ENCODE measurements around the gene ADCY10.
"Not testable (repeated sequence)": the region's sequence is repeated elsewhere in the genome, so short reads cannot be mapped to it uniquely, and the experiment has no call there.

Gene ADCY10

GRCh38 chr1:167862432-167863076 lies 51.4 kb downstream of the ADCY10 start:
- no peak for DNase-seq (ENCODE audit: extremely low read depth in 1 of 2, low read depth in 1 of 2)

- DNase-seq (ENCODE audit: extremely low read depth in 1 of 2, low read depth in 1 of 2) = no peak
These were observed 52.1 kb downstream of the ADCY10 start for GRCh38 chr1:167861664-167862381.

DNA sequence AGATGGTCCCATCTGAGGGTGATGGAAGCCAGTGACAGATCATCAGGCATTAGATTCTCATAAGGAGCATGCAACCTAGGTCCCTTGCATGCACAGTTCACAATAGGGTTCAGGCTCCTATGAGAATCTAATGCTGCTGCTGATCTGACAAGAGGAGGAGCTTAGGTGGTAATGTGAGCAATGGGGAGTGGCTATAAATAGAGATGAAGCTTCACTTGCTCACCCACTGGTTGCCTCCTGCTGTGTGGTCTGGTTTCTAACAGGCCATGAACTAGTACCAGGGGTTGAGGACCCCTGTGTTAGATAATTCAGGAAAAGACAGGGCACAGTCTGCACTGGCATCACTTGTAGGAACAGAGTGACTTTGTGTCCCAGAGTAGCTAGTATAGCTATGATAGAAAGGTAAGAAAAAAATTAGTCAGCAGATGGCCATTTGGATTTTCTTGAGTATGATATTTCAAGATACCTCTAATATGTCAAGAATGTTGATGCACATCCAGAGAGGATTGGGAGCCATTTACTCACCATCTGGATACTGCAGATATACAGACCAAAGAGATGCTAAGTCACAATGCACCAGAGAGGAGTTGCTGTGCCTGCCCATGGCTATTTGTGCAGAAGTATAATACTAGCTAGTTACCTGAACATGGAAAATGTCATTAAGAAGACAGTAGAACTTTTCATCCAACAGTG lies 53.6 kb downstream of the ADCY10 start:
- no peak for DNase-seq (ENCODE audit: extremely low read depth in 1 of 2, low read depth in 1 of 2)

DNA sequence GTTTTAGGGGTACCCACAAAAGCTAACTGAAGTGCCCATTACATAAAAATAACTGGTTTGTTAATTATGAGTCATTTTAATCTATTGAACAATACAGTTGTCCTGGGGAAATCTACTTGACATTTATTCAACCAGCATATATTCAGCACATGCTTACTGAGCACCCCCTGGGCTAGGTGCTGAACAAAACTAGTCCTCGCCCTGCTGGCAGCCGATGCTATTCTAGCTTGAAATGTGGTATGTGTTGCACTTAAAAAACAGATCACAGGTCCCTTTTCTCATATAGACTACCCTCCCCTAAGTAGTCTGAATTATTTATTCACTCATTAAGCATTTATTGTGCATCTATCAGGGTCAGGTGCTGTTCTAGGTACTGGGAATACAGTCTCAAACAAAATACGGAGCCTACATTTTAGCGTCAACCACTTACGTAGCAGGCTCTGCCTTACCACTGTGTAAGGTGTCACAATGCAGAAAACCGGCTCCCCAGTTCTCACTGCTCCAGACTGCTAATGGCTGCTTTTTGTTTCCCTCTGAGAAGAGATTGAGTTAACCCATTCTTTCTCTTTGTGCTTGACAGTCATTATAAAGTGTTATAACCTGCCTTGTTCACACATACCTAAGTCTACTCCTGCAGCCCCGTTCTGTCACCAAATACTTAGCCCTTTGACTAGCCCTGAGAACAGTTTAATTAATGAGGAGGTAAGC lies 57.1 kb downstream of the ADCY10 start:
- no peak for DNase-seq (ENCODE audit: extremely low read depth in 1 of 2, low read depth in 1 of 2)

DNA sequence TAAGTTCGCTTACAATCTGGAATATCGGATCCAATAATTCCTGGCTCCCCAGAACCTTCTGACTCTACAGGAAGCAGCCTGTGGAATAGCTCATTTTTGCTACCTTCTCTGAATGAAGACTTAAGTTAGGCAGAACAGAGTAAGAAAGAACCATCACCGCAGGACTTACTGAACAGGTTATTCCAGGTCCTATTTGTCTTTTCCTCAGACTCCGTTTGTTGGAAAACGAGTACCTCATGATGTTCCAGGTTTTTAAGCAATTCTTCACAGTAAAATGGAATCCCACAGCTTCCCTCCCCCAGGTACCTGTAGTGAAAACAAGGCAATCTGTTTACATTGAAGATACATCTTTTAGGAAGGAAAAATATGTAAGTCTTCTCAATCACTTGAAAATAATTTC lies 59.8 kb downstream of the ADCY10 start:
- DNase-seq (ENCODE audit: extremely low read depth in 1 of 2, low read depth in 1 of 2) = no peak

- DNase-seq (ENCODE audit: extremely low read depth in 1 of 2, low read depth in 1 of 2) = no peak
These were observed 64.3 kb downstream of the ADCY10 start for GRCh38 chr1:167849666-167850065.

DNA sequence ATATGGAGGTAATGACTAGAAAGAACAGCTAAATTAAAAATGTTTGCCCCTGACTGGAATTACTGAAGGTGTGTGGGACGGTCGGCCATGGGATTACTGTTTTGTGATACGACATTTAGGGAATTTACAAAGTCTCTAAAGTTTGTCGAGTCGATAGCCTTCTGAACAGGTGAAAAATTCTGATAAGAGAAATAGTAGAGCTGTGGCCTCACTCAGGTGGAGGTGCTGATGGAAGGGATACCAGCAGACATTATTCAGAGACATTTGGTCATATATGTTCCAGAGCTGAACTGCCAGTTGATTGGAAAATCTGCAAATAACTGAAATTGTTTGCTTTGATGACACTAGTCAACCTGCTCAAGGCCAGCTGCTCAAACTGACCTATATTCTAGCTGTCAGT lies 71.1 kb downstream of the ADCY10 start:
- no peak for DNase-seq (ENCODE audit: extremely low read depth in 1 of 2, low read depth in 1 of 2)

DNA sequence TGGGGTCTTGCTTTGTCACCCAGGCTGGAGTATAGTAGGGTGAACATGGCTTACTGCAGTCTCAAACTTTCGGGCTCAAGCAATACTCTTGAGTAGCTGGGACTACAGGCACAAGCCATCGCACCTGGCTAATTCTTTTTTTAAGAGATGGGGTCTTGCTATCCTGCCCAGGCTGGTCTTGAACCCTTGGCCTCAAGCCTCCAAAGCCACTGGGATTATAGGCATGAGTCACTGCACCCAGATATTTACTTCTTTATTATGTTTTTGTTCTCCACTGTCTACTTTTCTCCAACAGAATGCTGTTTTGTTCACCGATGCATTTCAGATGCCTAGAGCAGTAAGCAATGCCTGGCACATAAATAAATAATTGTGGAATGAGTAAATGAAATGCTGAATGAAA lies 72.4 kb downstream of the ADCY10 start:
- no peak for DNase-seq (ENCODE audit: extremely low read depth in 1 of 2, low read depth in 1 of 2)

- DNase-seq (ENCODE audit: extremely low read depth in 1 of 2, low read depth in 1 of 2) = no peak
These were observed 74.9 kb downstream of the ADCY10 start for GRCh38 chr1:167839009-167839408.

DNA sequence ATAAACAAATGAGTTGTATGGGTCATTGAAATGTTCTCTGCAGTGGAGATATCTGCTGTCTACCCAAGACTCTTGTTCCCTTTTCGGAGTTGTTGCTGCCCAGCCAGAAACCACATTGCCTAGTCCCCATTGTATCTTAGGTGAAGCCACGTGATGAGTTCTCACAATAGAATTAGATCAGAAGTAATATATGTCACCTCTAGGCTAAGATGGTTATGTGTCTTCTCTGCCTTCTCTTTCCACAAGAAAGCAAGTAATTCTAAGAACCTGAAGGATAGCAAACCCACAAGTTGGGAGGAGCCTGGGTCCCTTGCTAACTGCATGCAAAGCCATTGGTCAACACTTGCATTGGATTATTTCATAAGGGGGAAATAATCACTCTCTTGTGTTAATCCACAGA lies 76.6 kb downstream of the ADCY10 start:
- DNase-seq (ENCODE audit: extremely low read depth in 1 of 2, low read depth in 1 of 2) = no peak

GRCh38 chr1:167836197-167836596 lies 77.7 kb downstream of the ADCY10 start:
- DNase-seq (ENCODE audit: extremely low read depth in 1 of 2, low read depth in 1 of 2) = no peak

DNA sequence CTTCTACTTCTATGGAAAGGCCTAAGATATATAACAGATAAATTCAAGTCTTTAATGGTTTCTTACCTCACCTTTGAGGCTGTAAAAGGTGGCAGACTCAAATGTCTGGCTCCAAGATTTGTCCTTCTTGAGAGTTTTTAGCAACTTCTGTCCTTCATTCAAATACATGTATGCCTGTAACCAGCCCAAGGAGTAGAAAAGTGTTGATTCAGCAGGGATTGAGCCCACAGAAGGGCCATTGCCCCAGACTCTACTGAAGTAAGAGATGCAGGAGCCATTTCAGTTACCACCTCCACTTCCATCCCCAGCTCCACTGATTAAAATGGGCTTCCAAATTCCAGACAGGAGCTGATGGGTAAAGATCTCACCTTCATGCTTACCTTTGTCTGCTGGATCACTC lies 80.0 kb downstream of the ADCY10 start:
- no peak for DNase-seq (ENCODE audit: extremely low read depth in 1 of 2, low read depth in 1 of 2)

- DNase-seq (ENCODE audit: extremely low read depth in 1 of 2, low read depth in 1 of 2) = no peak
These were observed 81.2 kb downstream of the ADCY10 start for GRCh38 chr1:167832693-167833092.

DNA sequence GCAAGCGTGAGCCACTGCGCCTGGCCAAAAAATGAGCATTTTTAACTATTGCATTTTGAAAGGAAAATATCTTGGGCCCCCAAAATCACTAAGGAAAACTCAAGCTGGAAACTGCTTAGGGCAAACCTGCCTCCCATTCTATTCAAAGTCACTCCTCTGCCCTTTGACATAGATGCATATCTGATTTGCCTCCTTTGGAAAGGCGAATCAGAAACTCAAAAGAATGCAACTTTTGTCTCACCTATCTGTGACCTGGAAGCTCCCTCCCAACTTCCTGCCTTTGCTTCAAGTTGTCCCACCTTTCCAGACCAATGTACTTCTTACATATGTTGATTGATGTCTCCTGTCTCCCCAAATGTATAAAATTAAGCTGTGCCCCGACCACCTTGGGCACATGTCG lies 83.3 kb downstream of the ADCY10 start:
- DNase-seq (ENCODE audit: extremely low read depth in 1 of 2, low read depth in 1 of 2) = not testable (repeated sequence)

GRCh38 chr1:167829868-167830267 lies 84.1 kb downstream of the ADCY10 start:
- no peak for DNase-seq (ENCODE audit: extremely low read depth in 1 of 2, low read depth in 1 of 2)

- DNase-seq (ENCODE audit: extremely low read depth in 1 of 2, low read depth in 1 of 2) = no peak
These were observed 87.8 kb downstream of the ADCY10 start for GRCh38 chr1:167826127-167826526.

DNA sequence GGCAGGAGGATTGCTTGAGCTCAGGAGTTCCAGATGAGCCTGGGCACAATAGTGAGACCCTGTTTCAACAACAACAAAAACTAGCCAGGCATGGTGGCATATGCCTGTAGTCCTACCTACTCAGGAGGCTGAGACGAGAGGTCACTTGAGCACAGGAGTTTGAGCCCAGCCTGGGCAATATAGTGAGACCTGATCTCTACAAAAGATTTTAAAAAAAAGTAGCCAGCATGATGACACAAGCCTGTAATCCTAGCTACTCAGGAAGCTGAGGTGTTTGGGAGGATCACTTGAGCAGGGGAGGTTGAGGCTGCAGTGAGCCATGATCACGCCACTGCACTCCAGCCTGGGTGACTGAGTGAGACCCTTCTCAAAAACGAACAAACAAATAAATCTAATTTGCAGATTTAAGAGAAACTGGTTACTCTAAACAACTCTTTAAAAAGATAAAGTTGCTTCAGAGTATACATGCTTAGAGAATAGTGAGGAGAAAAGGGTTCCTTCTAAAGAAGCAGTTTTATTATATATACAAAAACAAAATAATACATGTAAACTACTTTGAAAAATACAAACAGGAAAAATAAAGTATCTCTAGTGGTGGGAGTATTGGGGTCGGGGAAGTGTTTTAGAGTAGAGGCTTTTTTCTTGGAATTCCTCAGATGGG lies 88.4 kb downstream of the ADCY10 start:
- DNase-seq (ENCODE audit: extremely low read depth in 1 of 2, low read depth in 1 of 2) = no peak

- DNase-seq (ENCODE audit: extremely low read depth in 1 of 2, low read depth in 1 of 2) = no peak
These were observed 89.7 kb downstream of the ADCY10 start for GRCh38 chr1:167824163-167824794.

- no peak for DNase-seq (ENCODE audit: extremely low read depth in 1 of 2, low read depth in 1 of 2)
These were observed 91.8 kb downstream of the ADCY10 start for GRCh38 chr1:167821969-167822685.

DNA sequence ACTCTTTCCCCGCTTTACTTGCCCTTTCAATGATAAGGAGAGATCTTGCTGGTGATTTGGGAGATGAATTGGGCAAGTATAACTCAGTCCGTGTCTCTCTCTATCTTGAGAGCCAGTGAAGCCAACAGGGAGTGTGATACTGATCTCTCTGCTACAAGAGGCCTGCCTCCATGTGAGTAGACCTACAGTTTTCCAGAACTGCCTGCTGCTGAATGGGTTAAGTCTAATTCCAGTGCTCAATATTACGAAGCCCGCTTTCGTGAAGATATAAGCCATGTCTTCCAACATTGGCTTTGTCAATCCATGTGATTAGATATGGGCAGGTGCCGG lies 92.6 kb downstream of the ADCY10 start:
- no peak for DNase-seq (ENCODE audit: extremely low read depth in 1 of 2, low read depth in 1 of 2)

All from stimulated activated CD8-positive, alpha-beta memory T cell treated with anti-CD3 and anti-CD28 coated beads, Interleukin-7, amount 100 ng/mL, for 48 hours (primary cell).